ENCODE measurements around the gene WDR6. TPM values are rescaled to one million over a fixed set of nuclear protein-coding genes. Genes with fewer than 3 reads are reported as not detected.

The WDR6 gene
- total RNA-seq, 1 donor from 2014 or later = 250 TPM

DNA sequence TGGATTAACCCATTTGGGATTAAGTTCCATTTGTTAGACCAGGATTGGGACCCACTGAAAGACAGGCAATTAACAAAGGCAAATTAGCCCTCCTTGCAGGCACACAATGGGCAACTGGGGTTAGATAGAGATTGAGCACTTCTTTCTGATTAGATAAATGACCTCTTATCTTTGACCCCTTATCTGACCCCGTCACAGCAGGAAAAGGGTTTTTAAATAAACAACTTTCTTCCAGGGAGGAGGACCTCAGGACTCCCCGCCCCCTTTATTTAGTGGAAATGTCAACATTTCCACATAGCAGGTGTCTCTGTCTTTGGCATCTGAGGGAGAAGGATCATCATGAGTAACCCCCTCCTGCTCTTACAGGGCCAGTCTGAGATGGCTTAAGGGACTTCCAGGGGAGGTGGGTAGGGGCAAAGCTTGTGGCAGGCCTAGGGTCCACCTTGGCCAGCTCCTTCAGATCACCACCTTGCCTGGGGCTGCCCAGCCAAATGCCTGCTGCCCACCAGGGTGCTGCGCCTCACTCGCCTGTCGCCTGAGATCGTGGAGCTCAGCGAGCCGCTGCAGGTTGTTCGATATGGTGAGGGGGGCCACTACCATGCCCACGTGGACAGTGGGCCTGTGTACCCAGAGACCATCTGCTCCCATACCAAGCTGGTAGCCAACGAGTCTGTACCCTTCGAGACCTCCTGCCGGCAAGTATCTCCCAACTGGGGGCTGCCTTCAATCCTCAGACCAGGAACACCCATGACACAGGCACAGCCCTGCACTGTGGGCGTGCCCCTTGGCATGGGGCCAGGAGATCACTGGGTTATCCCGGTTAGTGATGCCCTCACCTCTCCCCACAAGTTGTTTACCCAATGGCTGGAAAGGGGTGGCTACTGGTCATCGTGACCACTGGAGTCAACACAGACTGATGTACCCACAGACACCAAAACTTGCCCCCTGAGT is 2.6 kb upstream of the WDR6 start:
- DNase-seq (no peak), ATAC-seq (ENCODE audit: low read depth) (no peak)
- Mint-ChIP-seq H3K4me3 (no peak overlapping the region), H3K4me1 (peaks cover 21% of the 10 kb centered on the region), H3K27ac (no peak overlapping the region), H3K9me3 (no peaks in the 10 kb centered on the region), H3K36me3 (ENCODE audit: low read depth) (peaks cover 12% of the 10 kb centered on the region), H3K27me3 (no peaks in the 10 kb centered on the region)
- CTCF ChIA-PET = interaction anchor here (0.5 to 2.0 kb wide), 5 partner anchors 12 to 115 kb away, joined by 3 to 5 read pairs (median 3); partner anchors contain the start of genes NDUFAF3 and P4HTM
- POLR2A ChIA-PET = interaction anchor here (0.9 to 9.9 kb wide), 3 partner anchors 13 to 89 kb away, joined by 4 to 372 read pairs (median 58); partner anchors contain the start of genes DALRD3, IMPDH2, NDUFAF3 and P4HTM
- TF ChIP-seq, protein P1, sequence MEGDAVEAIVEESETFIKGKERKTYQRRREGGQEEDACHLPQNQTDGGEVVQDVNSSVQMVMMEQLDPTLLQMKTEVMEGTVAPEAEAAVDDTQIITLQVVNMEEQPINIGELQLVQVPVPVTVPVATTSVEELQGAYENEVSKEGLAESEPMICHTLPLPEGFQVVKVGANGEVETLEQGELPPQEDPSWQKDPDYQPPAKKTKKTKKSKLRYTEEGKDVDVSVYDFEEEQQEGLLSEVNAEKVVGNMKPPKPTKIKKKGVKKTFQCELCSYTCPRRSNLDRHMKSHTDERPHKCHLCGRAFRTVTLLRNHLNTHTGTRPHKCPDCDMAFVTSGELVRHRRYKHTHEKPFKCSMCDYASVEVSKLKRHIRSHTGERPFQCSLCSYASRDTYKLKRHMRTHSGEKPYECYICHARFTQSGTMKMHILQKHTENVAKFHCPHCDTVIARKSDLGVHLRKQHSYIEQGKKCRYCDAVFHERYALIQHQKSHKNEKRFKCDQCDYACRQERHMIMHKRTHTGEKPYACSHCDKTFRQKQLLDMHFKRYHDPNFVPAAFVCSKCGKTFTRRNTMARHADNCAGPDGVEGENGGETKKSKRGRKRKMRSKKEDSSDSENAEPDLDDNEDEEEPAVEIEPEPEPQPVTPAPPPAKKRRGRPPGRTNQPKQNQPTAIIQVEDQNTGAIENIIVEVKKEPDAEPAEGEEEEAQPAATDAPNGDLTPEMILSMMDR (IDR thresholded peaks at IDR 0.05) = no peak
- intact Hi-C loops (cut with micrococcal nuclease) = loop anchor here (5.0 kb wide), 3 partner anchors 338 to 668 kb away; partner anchors contain the start of genes APEH, PFKFB4 and USP4

DNA sequence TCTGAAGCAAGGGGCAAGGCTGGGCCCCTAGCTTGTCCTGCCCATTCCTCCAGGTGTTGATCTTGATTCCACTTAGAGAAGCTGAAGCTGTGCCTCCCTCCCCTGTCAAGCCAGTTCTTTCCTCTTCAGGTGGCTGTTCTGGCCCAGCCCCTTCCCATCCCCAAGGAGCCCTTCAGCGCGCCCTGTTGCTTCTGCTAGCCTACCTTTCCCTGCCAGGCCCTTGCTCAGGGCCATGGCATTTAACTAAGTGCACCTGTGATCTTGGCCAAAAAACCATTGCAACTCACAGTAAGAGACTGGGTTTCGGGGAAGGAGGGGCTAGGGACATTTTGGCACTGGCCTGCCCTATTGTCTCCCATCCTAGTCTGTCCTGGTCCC is 1.9 kb upstream of the WDR6 start:
- H3K4me1 Mint-ChIP-seq = peaks cover 21% of the 10 kb centered on the region
- no peaks in the 10 kb centered on the region for H3K9me3 Mint-ChIP-seq
- peaks cover 12% of the 10 kb centered on the region for H3K36me3 Mint-ChIP-seq (ENCODE audit: low read depth)
- no peaks in the 10 kb centered on the region for H3K27me3 Mint-ChIP-seq
- ATAC-seq (ENCODE audit: low read depth) = no peak
- TF ChIP-seq, protein P1 (IDR thresholded peaks at IDR 0.05) = no peak
- POLR2A ChIA-PET = interaction anchor here (0.9 to 9.9 kb wide), 3 partner anchors 14 to 88 kb away, joined by 4 to 372 read pairs (median 58); partner anchors contain the start of genes DALRD3, IMPDH2, NDUFAF3 and P4HTM
- H3K27ac Mint-ChIP-seq = no peak overlapping the region
- no peak for DNase-seq
- intact Hi-C loops (cut with micrococcal nuclease) = loop anchor here (5.0 kb wide), 3 partner anchors 337 to 667 kb away; partner anchors contain the start of genes APEH, PFKFB4 and USP4
- H3K4me3 Mint-ChIP-seq = no peak overlapping the region
- CTCF ChIA-PET = interaction anchor here (0.5 to 2.0 kb wide), 5 partner anchors 11 to 116 kb away, joined by 3 to 5 read pairs (median 3); partner anchors contain the start of genes NDUFAF3 and P4HTM

DNA sequence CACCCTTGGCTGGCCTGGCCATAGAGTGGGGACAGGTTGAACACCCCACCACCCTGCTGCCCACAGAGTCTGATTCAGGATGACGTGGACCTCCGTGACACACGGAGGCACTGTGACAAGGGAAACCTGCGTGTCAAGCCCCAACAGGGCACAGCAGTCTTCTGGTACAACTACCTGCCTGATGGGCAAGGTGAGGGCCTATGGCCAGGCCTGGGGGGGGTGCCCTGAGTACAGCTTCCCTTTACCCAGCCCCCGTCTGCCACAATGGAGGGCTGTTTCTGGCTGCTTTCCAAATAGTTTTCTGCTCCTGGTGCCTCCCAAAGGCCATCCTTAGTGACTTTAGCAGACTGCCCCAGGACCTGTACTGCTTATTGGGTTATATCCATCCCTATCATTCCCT is 1.2 kb upstream of the WDR6 start:
- TF ChIP-seq, protein P1 (IDR thresholded peaks at IDR 0.05) = no peak
- POLR2A ChIA-PET = interaction anchor here (0.5 to 9.9 kb wide), 6 partner anchors 15 to 150 kb away, joined by 4 to 372 read pairs (median 25); partner anchors contain the start of genes ARIH2, DALRD3, IMPDH2 and NDUFAF3
- H3K4me3 Mint-ChIP-seq = peak overlapping the region; percentile 100

DNA sequence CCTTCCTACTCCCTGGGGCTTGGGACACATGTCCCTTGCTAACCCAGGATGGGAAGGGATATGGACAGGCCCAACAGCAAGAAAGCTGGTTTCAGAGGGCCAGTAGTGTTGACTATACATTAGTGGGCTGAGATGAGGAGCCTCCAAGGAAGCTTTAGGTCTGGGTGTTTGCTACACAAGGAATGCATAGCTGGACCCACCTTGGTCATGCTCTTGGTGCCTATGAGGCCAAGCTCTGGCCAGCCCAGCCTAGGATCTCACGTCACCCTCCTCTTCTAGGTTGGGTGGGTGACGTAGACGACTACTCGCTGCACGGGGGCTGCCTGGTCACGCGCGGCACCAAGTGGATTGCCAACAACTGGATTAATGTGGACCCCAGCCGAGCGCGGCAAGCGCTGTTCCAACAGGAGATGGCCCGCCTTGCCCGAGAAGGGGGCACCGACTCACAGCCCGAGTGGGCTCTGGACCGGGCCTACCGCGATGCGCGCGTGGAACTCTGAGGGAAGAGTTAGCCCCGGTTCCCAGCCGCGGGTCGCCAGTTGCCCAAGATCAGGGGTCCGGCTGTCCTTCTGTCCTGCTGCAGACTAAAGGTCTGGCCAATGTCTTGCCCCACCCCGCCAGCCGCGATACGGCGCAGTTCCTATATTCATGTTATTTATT is 653 bp upstream of the WDR6 start:
- TF ChIP-seq, protein P1 (IDR thresholded peaks at IDR 0.05) = no peak
- Mint-ChIP-seq H3K4me1 (peaks cover 21% of the 10 kb centered on the region), H3K4me3 (peak overlapping the region; percentile 100), H3K36me3 (ENCODE audit: low read depth) (peaks cover 16% of the 10 kb centered on the region), H3K9me3 (no peaks in the 10 kb centered on the region), H3K27ac (peak overlapping the region; percentile 99), H3K27me3 (no peaks in the 10 kb centered on the region)
- DNase-seq (no peak), ATAC-seq (ENCODE audit: low read depth) (no peak)
- intact Hi-C loops (cut with micrococcal nuclease) = loop anchor here (1.0 to 5.0 kb wide), 9 partner anchors 15 to 666 kb away; partner anchors contain the start of genes APEH, IMPDH2, IP6K2 and P4HTM
- CTCF ChIA-PET = interaction anchor here (0.6 to 2.5 kb wide), 13 partner anchors 10 to 88 kb away, joined by 3 to 30 read pairs (median 4); partner anchors contain the start of genes DALRD3, IMPDH2, NDUFAF3 and P4HTM
- POLR2A ChIA-PET = interaction anchor here (0.5 to 9.9 kb wide), 24 partner anchors 15 to 1875 kb away, joined by 3 to 372 read pairs (median 6); partner anchors contain the start of genes ARIH2, DAG1, DALRD3 and IMPDH2

More for the DNA sequence above, 1.2 kb upstream of the WDR6 start:
- Mint-ChIP-seq H3K36me3 (ENCODE audit: low read depth) (peaks cover 13% of the 10 kb centered on the region), H3K9me3 (no peaks in the 10 kb centered on the region), H3K27ac (no peak overlapping the region), H3K27me3 (no peaks in the 10 kb centered on the region), H3K4me1 (peaks cover 21% of the 10 kb centered on the region)
- no peak for DNase-seq
- intact Hi-C loops (cut with micrococcal nuclease) = loop anchor here (5.0 kb wide), 3 partner anchors 336 to 666 kb away; partner anchors contain the start of genes APEH, PFKFB4 and USP4
- ATAC-seq (ENCODE audit: low read depth) = no peak
- CTCF ChIA-PET = interaction anchor here (2.0 to 2.5 kb wide), 3 partner anchors 14 to 17 kb away, joined by 5 to 30 read pairs (median 11); partner anchors contain the start of genes NDUFAF3 and P4HTM

Measured in activated B cell treated with CpG ODN at 0.5 μM for 24 hours (primary cell).